Glutamatergic neuron (in vitro differentiated cells): Measurements from ENCODE around the gene GNA12. TPM values are rescaled to one million over a fixed set of nuclear protein-coding genes. Genes with fewer than 3 reads are reported as not detected.
A peak's percentile ranks its signal among the peaks of the same experiment; 100 is the strongest.

ENCODE experiments used
- DNase-seq: peaks from one replicate; pipeline ENCODE4 v3.0.0; 2022
- H3K27ac Mint-ChIP-seq: one replicate; pipeline ENCODE4 v1.8.0; 2020; ENCODE audit warnings: mild to moderate bottlenecking, mixed read lengths, inconsistent platforms; ENCODE audit not compliant: unreplicated experiment
- H3K27me3 Mint-ChIP-seq: one replicate; pipeline ENCODE4 v1.8.0; 2020; ENCODE audit warnings: mild to moderate bottlenecking, moderate library complexity, mixed read lengths, inconsistent platforms; ENCODE audit not compliant: unreplicated experiment
- H3K36me3 Mint-ChIP-seq: one replicate; pipeline ENCODE4 v1.8.0; 2020; ENCODE audit warnings: mild to moderate bottlenecking, mixed read lengths, inconsistent platforms; ENCODE audit not compliant: unreplicated experiment
- H3K4me1 Mint-ChIP-seq: one replicate; pipeline ENCODE4 v1.8.0; 2020; ENCODE audit warnings: mild to moderate bottlenecking, low read depth, mixed read lengths, inconsistent platforms; ENCODE audit not compliant: unreplicated experiment
- H3K4me3 Mint-ChIP-seq: one replicate; pipeline ENCODE4 v1.8.0; 2020; ENCODE audit warnings: mild to moderate bottlenecking, mixed read lengths, inconsistent platforms; ENCODE audit not compliant: unreplicated experiment
- H3K9me3 Mint-ChIP-seq: one replicate; pipeline ENCODE4 v1.8.0; 2020; ENCODE audit warnings: mild to moderate bottlenecking, moderate library complexity, mixed read lengths, inconsistent platforms; ENCODE audit not compliant: unreplicated experiment
- CTCF ChIP-seq: fragments of 200-600 bp; sonication (generic); IDR thresholded peaks from one replicate; pipeline ENCODE4 v1.5.0; 2021; ENCODE audit not compliant: partially characterized antibody, unreplicated experiment
- total RNA-seq: library from RNA; stranded (reverse); fragmentation: NEBNext Ultra II Directional; extraction: Animal tissue kit (Norgen Biotek cat#: 25700); gene quantifications from one replicate; pipeline ENCODE4 v1.2.1, GENCODE V29; 2021; ENCODE audit not compliant: unreplicated experiment

The GNA12 gene
- total RNA-seq, 1 donor from 2014 or later = 66.2 TPM

- peaks cover 32% of the 10 kb centered on the region for H3K4me1 Mint-ChIP-seq
- peaks cover 13% of the 10 kb centered on the region for H3K27me3 Mint-ChIP-seq
- DNase-seq = no peak
- TF ChIP-seq CTCF = no peak
- H3K9me3 Mint-ChIP-seq = peaks cover 15% of the 10 kb centered on the region
- peak overlapping the region; percentile 68 for H3K4me3 Mint-ChIP-seq
- H3K27ac Mint-ChIP-seq = peak overlapping the region; percentile 49
- H3K36me3 Mint-ChIP-seq = peaks cover 12% of the 10 kb centered on the region
These were observed 109.9 kb downstream of the GNA12 start for GRCh38 chr7:2734084-2734686.

GRCh38 chr7:2732959-2733584 is 111.0 kb downstream of the GNA12 start:
- Mint-ChIP-seq H3K27ac (no peak overlapping the region), H3K4me1 (peaks cover 34% of the 10 kb centered on the region), H3K9me3 (peaks cover 18% of the 10 kb centered on the region), H3K4me3 (no peak overlapping the region), H3K36me3 (peaks cover 15% of the 10 kb centered on the region), H3K27me3 (peaks cover 13% of the 10 kb centered on the region)
- no peak for DNase-seq
- TF ChIP-seq CTCF = no peak

DNA sequence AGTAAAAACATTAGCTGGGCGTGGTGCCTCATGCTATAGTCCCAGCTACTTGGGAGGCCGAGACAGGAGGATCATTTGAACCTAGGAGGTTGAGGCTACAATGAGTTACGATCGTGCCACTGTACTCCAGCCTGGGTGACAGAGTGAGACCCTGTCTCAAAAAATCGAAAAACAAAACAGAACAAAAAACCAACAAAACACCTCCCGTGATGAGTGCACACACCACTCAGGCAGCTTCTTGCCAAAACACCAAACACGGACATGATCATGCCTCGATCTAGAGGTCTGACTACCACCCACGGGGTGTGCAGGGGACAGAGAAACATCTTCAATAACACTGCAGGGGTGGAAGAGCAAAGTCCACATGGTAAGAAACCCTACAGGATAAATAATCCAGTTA is 111.7 kb downstream of the GNA12 start:
- H3K27ac Mint-ChIP-seq = no peak overlapping the region
- peaks cover 18% of the 10 kb centered on the region for H3K9me3 Mint-ChIP-seq
- peaks cover 13% of the 10 kb centered on the region for H3K27me3 Mint-ChIP-seq
- H3K36me3 Mint-ChIP-seq = peaks cover 16% of the 10 kb centered on the region
- no peak for DNase-seq
- no peak for TF ChIP-seq CTCF
- H3K4me1 Mint-ChIP-seq = peaks cover 34% of the 10 kb centered on the region
- H3K4me3 Mint-ChIP-seq = no peak overlapping the region

- Mint-ChIP-seq H3K9me3 (peaks cover 18% of the 10 kb centered on the region), H3K4me3 (no peak overlapping the region), H3K27ac (no peak overlapping the region), H3K36me3 (peaks cover 16% of the 10 kb centered on the region), H3K27me3 (peaks cover 13% of the 10 kb centered on the region), H3K4me1 (peaks cover 28% of the 10 kb centered on the region)
- TF ChIP-seq CTCF = no peak
- DNase-seq = no peak
These were observed 113.0 kb downstream of the GNA12 start for GRCh38 chr7:2730846-2731770.
